GM21528 (cell line): ENCODE results near the gene DAPK1.
"Not testable (repeated sequence)": the region's sequence is repeated elsewhere in the genome, so short reads cannot be mapped to it uniquely, and the experiment has no call there.

Experiments used
- ATAC-seq: cut with Tn5 transposase; IDR thresholded peaks from one replicate; pipeline ENCODE4 v1.9.1; 2021; ENCODE audit warnings: mild to moderate bottlenecking, moderate library complexity; ENCODE audit not compliant: unreplicated experiment, low FRiP score

The DAPK1 gene

DNA sequence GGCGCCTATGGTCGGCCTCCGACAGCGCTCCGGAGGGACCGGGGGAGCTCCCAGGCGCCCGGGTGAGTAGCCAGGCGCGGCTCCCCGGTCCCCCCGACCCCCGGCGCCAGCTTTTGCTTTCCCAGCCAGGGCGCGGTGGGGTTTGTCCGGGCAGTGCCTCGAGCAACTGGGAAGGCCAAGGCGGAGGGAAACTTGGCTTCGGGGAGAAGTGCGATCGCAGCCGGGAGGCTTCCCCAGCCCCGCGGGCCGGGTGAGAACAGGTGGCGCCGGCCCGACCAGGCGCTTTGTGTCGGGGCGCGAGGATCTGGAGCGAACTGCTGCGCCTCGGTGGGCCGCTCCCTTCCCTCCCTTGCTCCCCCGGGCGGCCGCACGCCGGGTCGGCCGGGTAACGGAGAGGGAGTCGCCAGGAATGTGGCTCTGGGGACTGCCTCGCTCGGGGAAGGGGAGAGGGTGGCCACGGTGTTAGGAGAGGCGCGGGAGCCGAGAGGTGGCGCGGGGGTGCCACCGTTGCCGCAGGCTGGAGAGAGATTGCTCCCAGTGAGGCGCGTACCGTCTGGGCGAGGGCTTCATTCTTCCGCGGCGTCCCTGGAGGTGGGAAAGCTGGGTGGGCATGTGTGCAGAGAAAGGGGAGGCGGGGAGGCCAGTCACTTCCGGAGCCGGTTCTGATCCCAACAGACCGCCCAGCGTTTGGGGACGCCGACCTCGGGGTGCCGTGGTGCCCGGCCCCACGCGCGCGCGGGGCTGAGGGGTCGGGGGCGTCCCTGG, 561 bp downstream of the DAPK1 start:
- peak; percentile 35 for ATAC-seq

- ATAC-seq: no peak
Measured at GRCh38 chr9:87498811-87499360, 1.2 kb downstream of the DAPK1 start.

DNA sequence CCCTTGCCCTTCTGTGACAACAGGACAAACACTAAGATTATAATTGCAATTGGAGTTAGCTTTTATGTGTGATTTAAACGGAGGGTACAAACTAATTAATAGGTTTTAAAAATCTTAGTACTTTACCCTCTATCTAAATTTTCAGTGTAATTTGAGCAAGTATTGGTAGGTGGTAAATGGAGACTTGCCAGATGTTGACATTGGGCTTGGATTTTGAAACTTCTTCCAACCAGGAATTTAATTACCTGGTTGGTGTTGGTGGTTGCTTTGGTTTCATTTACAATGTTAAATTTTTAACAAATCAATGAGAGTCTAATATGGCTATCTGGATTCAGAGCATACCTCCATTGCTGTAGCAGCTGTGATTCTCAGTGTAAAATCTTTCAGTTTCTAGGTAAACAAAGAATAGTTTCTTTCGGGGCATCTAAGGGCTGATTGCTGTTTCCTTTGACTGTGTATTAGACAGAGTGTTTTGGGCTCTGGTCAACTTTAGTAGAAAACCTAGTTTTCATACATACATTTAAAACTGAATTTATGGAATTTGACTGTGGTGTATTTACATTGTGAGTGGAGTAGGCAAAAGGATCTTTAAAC, 1.9 kb downstream of the DAPK1 start:
- no peak for ATAC-seq

DNA sequence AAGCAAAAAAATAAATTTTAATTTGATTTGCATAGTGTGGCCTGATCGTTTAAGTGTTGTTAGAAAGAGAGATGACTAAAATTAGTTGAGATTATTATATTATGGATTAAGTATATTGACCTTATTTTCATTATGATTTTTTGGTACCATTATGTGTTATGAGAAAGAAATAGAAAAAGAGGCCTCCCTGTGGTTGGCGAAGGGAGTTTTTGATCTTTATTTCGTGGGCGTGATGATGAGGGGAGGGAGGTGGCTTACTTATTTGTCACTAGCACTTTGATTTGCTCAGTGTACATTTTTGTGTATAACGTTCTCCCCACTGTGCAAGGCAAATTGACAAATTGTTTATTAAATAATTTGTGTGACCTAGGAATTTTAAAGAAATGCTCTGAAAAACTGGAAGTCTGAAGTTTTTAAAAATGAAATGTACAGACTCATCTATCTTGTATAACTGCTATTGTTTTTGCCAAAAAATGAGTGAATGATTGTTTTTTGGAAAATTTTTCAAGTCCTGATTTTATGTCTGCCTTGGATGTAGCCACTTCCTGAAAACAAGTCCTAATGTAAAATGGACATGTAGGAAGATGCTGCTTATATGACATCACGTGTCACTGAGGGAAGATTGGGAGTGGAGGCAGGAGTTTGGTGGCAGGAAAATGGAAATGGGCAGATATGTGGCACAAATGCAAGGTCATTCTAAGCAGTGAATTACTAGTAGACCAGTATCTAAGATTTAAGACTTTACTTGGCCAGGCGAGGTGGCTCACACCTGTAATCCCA, 3.0 kb downstream of the DAPK1 start:
- ATAC-seq: no peak

- not testable (repeated sequence) for ATAC-seq
Measured at GRCh38 chr9:87501271-87501656, 3.6 kb downstream of the DAPK1 start.

DNA sequence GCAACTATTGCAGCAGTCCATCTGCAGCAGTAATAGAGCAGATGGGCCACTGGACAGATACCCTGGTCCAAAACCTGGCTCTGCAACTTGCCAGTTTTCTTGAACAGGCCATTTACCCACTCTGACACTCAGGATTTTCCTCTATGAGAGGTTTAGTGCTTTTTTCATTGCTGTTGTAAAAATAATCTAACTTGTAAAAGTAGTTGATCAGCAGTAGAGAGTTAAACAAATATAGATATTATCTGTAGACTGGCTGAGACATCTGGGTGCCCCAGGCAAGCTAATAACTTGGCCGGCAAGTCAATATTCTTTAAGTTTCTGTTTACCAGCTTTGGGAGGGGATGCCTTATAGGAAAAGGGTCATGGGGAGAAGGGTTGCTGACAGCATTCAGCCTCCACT, 4.1 kb downstream of the DAPK1 start:
- ATAC-seq: no peak

GRCh38 chr9:87502391-87503221, 4.9 kb downstream of the DAPK1 start:
- no peak for ATAC-seq

GRCh38 chr9:87503430-87503829, 5.8 kb downstream of the DAPK1 start:
- no peak for ATAC-seq

GRCh38 chr9:87503927-87504326, 6.3 kb downstream of the DAPK1 start:
- ATAC-seq: no peak

- ATAC-seq: no peak
Measured at GRCh38 chr9:87504938-87505337, 7.3 kb downstream of the DAPK1 start.

GRCh38 chr9:87505869-87506678, 8.4 kb downstream of the DAPK1 start:
- no peak for ATAC-seq

DNA sequence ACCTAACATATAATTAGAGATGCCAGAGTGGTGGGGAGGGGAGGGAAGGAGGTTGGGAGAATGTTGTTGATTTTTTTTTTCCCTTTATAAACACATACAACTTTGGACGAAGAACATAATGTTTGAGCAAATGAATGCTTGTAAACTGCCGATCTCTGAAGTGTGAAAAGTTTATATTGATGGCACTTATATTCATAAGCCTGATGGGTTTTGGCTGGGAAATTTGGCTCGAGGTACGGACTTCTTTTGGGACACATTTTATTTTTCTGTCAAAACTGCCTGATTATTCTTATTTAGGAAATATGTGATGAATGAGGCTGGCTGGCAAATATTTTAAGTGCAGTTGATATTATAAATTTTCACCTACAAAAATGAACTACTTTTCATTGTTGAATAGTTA, 9.9 kb downstream of the DAPK1 start:
- ATAC-seq: no peak

DNA sequence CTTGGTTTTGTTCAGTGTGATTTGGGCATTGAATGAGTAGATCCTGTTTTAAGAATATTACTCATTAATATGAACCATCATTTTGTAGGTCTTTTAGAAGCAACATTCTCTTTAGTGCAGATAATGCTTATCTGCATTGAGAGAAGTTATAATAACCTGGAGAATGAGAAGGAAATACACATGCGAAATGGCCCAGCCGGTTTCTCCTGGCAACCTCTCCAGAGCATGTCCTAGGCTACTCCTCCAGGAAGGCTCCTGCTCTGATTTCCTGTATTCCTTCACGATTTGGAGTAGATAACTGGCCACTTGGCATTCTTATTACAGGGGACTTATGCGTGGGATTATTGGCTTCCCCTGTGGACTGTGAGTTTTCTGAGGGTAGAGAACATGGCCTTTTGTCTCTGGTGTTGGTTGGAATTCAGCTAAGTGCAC, 12.6 kb downstream of the DAPK1 start:
- ATAC-seq: no peak

DNA sequence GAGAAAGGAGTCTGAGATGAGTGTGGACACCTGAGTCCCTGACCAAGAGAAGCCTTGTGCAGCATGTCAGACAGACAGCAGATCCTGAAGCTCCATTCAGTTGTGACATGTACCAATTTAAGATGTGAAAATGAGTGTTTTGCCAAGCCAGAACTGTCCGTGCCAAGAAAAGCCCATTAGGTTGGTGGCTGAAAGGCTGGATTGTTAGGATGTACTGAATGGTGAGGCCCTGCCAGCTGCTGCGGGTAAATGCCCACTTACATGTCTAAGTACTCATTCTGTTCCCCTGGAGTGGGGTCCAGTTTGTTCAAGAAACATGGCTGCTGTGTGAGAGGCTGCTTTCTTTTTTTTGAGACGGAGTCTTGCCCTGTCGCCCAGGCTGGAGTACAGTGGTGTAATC, 14.6 kb downstream of the DAPK1 start:
- no peak for ATAC-seq

DNA sequence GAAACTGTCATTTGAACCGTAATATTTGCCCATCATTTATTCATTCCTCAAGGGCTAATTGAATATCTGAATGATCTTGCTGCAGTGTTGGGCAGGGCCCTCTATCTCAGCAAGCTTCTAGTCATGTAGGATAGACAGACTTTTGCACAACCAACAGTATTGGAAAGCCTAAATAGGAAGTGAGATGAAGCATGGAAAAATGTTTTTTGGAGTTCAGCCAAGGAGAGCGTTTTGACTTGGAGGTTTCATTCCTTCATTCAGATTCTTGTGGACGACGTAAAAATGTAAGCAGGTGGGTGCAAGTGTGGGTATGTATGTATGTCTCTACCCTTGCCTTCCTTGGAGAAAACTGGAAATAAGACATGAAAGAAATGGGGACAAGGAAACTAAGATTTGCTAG, 15.5 kb downstream of the DAPK1 start:
- ATAC-seq: no peak

DNA sequence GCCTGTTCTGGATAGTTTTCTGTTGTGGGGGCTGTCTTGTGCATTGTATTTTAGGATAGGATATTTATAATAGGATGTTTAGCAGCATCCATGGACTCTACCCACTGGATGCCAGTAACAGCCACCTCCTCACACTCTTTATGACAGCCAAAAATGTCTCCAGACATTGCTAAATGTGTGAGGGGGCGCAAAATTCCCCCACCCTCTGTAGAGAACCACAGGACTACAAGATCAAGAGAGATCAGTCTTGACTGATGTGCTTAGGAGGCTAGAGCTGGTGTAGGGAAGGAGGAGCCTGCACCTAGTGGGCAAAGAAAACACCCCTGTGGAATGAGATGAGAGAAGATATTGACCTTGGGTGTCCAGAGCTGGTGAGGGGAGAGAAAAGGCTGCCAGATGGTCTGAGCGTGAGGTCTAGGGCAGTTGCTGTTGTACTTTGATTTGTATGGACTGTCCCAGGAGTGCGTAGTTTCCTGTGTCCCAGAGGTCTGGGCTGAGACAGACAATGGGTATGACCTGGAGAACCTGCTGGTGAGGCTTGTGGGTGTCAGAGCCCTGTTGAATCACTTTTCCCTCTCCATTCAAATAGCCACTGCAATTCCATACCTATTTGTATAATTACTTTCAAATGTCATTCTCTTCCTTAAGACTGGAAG, 16.3 kb downstream of the DAPK1 start:
- no peak for ATAC-seq

DNA sequence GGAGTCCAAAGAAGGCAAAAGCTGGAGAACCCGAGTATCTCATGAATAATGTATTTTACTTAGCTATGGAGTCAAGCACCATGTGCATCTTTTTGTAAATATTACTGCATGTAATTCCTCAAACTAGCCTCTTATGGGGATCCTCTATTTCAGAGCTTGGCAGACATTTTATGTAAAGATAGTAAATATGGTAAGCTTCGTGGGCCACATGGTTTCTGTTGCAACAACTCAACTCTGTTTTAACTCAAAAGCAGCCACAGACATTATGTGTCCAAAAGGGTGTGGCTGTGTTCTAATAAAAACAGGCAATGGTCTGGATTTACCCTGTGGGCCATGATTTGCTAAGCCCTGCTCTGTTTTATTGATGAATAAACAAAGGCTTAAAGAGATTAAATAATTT, 17.3 kb downstream of the DAPK1 start:
- ATAC-seq: no peak

DNA sequence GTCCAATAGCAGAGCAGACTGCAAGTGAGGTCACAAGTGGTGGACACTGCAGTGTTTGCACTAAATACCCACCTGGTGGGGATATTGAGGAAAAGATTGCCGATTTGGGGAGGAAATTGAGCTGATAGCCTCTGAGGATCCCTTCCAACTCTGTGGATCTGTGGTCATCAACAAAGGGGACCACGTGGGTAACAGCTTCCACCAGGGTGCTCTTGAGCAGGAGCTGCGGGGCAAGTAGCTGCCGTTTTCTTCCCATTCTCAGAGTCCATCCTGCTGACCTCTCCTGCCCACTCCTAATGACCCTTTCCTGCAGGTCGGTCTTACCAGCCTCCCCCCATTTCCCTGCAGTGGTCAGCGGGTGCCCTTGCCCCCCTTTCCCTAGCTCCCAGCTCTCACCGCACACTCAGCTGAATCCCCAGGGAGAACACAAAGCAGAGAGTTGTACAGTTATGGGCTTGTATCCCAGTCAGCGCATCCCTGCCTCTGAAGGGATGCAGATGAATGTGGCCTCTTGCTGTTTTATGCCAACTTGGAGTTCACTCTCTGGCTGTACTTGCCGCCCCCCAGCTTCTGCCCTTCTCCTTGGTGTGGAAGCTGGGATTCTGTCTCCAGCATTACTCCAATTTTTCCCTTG, 18.0 kb downstream of the DAPK1 start:
- no peak for ATAC-seq
